Stimulated activated naive CD8-positive, alpha-beta T cell treated with anti-CD3 and anti-CD28 coated beads, Interleukin-15, amount 100 ng/mL, for 72 hours (primary cell): ENCODE measurements around the gene CARMIL1.
"Not testable (repeated sequence)": the region's sequence is repeated elsewhere in the genome, so short reads cannot be mapped to it uniquely, and the experiment has no call there.

Source experiments
- ATAC-seq: fragments of 150-1000 bp; cut with Tn5 transposase; 2 replicates; pipeline ENCODE4 v1.10.0; 2021; ENCODE audit warnings: mild to moderate bottlenecking, moderate library complexity
- DNase-seq, 2 donors: peaks; one replicate each; pipeline ENCODE4 v3.0.0; 2021 to 2022
- H3K27ac Mint-ChIP-seq, 2 donors: one replicate each; pipeline ENCODE4 v1.8.0; 2022; ENCODE audit warnings: mild to moderate bottlenecking in 2 of 2, mixed read lengths in 2 of 2, moderate library complexity in 2 of 2
- H3K27me3 Mint-ChIP-seq: one replicate; pipeline ENCODE4 v1.8.0; 2022; ENCODE audit warnings: mixed read lengths
- H3K4me1 Mint-ChIP-seq: one replicate; pipeline ENCODE4 v1.8.0; 2022; ENCODE audit warnings: mild to moderate bottlenecking, mixed read lengths
- H3K4me3 Mint-ChIP-seq, 2 donors: one replicate each; pipeline ENCODE4 v1.8.0; 2022; ENCODE audit warnings: mild to moderate bottlenecking in 2 of 2, mixed read lengths in 2 of 2, moderate library complexity in 1 of 2
- H3K9me3 Mint-ChIP-seq, 2 donors: one replicate each; pipeline ENCODE4 v1.8.0; 2022; ENCODE audit warnings: mixed read lengths in 2 of 2

The CARMIL1 gene

DNA sequence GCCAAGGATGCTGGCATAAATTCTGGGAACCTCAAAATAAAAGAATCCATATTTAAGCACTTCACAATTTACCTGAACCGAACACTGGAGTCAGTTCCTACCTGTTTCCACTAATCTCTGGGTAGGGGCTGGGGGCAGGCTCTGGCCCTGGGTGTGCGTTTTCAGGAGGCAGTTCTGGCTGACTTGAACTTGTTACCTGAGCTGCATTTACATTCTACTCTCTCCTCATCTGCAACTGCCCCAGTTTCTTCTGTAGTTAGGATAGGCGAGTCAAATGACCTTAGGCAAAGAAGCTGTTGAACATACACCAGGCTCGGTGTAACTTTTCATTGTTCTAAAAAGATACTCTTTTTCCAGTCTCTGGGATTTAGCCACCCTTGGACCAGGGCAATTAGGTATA is 13.2 kb downstream of the CARMIL1 start:
- peaks cover 13% of the 10 kb centered on the region for H3K4me1 Mint-ChIP-seq
- no peak for DNase-seq
- no peaks in the 10 kb centered on the region for H3K27me3 Mint-ChIP-seq
- H3K27ac Mint-ChIP-seq = no peak overlapping the region
- no peaks in the 10 kb centered on the region for H3K9me3 Mint-ChIP-seq
- no peak for ATAC-seq
- H3K4me3 Mint-ChIP-seq = no peak overlapping the region

DNA sequence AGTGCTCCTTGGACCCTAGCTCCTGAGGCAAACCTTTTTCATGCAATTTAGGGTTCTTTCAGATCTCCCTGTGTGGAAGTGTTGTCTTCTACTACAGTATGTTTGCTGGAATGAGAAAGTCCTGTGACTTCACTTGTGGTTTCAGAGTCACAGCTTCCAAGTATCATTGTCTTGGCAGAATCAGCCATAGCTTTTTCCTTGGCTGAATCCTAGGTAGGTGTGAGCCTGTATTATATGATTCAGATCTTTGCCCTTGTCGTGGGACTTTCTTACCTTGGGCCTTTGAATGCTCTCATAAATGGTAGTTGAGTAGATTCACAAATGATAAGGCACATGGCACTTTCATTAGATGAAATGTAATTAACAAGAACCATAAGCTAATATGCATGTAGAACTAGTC is 16.5 kb downstream of the CARMIL1 start:
- H3K27me3 Mint-ChIP-seq = no peaks in the 10 kb centered on the region
- H3K4me1 Mint-ChIP-seq = peaks cover 8% of the 10 kb centered on the region
- ATAC-seq = no peak

DNA sequence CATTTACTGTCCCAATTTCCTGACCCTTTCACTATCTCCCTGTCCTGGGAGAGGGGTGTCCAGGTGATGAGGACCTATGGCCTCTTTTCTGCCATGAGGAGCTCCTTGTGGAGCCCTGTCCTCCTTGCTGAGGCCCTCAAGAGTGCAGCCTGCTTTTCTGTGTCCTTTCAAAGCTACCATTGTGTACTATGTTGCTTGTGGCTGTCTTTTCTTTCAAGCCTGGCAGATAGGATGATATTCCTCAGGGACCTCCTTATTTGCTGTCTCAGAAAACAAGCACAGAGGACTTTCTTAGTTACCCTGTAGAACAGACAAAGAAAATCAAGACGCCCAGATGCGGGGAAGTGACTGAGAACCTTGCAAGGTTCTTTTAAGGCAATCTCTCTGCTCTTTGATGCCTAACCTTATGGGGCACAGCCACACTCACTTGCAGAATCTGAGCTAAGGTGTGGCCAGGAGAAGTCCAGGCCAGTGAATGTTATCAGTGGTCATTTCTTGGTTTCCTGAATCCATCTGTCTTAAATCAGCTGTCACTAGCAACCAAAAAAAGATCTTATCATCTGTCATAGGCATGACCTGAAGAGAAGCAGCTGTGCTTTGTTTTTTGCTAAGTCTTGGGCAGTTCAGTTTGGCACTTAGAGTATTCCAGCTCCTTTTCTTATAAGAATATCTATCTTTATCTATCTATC is 17.2 kb downstream of the CARMIL1 start:
- H3K27ac Mint-ChIP-seq = no peak overlapping the region
- no peaks in the 10 kb centered on the region for H3K9me3 Mint-ChIP-seq
- ATAC-seq (no peak), DNase-seq (no peak)
- H3K27me3 Mint-ChIP-seq = no peaks in the 10 kb centered on the region
- peaks cover 8% of the 10 kb centered on the region for H3K4me1 Mint-ChIP-seq
- H3K4me3 Mint-ChIP-seq = no peak overlapping the region

More for the DNA sequence above, 16.5 kb downstream of the CARMIL1 start:
- no peak for DNase-seq
- Mint-ChIP-seq H3K9me3 (no peaks in the 10 kb centered on the region), H3K4me3 (no peak overlapping the region), H3K27ac (no peak overlapping the region)

DNA sequence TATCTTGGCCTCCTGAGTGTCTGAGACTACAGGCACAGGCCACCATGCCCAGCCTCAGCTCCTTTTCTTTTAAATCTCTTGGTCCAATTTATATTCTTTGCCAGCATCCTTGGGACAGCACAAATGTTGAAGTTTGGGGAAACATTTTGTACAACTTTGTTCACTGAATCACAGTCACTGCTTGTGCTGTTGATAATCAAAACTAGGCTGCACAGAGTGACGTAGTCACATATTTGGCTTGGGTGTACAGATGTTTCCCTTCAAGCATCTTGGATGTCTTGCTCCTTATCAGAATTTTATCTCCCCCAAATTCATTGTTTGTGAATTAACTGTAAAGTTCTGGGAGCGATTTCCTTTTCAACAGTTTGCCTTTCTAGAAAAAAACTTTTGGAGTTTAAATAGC is 17.9 kb downstream of the CARMIL1 start:
- H3K4me1 Mint-ChIP-seq = peaks cover 8% of the 10 kb centered on the region
- no peaks in the 10 kb centered on the region for H3K9me3 Mint-ChIP-seq
- no peak for ATAC-seq

DNA sequence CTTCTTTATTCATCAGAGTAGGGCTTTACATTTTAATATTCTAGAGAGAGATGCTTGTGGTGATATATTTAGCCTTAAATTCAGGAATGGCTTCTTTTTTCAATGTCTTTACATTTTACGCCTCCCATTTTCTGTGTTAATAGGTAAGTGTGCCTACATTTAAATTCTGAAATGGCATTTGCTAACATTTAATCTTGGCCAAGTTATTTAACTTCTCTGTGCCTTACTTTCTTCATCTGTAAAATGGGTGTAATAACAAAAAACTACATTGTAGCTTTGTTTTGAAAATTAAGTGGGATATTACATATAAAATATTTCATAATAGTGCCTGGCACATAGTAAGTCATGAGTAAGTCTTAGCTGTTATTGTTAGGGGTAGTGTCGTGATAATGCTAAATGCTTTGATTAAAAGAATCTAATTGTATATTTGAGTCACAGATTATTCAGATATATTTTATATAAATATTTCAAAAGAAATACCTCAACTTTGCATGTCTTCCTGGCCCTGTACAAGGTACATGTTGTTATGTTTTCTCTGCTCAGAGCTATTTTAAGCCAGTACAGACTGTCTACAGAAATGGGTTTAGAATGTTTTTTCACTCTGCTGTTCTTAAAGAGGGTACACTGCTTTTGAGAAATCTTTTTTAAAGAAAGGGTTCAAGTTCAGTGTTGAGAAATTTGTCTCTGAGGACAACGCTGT is 18.8 kb downstream of the CARMIL1 start:
- H3K27ac Mint-ChIP-seq = no peak overlapping the region
- H3K27me3 Mint-ChIP-seq = no peaks in the 10 kb centered on the region
- DNase-seq (no peak), ATAC-seq (no peak)
- no peaks in the 10 kb centered on the region for H3K9me3 Mint-ChIP-seq
- H3K4me3 Mint-ChIP-seq = no peak overlapping the region
- H3K4me1 Mint-ChIP-seq = peaks cover 15% of the 10 kb centered on the region

More for the DNA sequence above, 17.9 kb downstream of the CARMIL1 start:
- H3K4me3 Mint-ChIP-seq = no peak overlapping the region
- no peaks in the 10 kb centered on the region for H3K27me3 Mint-ChIP-seq
- DNase-seq = no peak
- peak overlapping the region in 1 of 2 donors; percentile 37 for H3K27ac Mint-ChIP-seq

DNA sequence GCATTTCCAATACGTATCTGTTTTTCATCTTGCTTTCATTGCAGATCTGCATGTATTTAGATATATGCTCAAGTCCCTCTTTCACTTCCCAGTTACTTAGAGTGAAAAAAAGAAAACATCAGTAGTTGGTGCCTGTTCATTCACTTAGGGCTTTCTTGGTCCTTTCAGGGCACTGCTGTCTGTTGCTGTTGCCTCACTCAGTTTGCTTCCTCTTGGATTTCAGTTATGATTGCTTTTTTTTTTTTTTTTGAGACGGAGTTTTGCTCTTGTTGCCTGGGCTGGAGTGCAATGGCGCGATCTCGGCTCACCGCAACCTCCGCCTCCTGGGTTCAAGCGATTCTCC is 19.3 kb downstream of the CARMIL1 start:
- not testable (repeated sequence) for H3K27me3 Mint-ChIP-seq, H3K4me3 Mint-ChIP-seq, DNase-seq, ATAC-seq, H3K27ac Mint-ChIP-seq, H3K9me3 Mint-ChIP-seq
- H3K4me1 Mint-ChIP-seq = peaks cover 15% of the 10 kb centered on the region

DNA sequence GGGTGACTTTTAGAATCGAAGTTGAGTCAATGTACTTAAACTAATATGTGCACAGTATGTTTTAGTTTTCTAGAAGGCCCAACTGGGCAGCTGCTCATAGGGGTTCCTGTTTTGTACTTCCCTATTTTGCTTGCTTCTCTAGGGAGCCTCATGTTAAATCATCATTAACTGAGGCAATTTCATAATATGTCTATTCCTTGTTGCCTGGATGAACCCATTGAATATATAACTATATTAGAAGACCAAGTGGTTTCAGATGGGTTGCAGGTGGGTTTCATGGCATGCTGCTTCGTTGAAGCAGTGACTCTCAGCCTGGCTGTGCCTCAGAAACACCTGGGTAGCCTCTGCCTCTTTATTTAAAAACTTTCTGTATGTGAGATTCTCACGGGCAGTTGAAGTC is 22.2 kb downstream of the CARMIL1 start:
- Mint-ChIP-seq H3K9me3 (no peaks in the 10 kb centered on the region), H3K27ac (no peak overlapping the region), H3K4me3 (no peak overlapping the region), H3K4me1 (peaks cover 26% of the 10 kb centered on the region), H3K27me3 (no peaks in the 10 kb centered on the region)
- no peak for DNase-seq
- no peak for ATAC-seq

DNA sequence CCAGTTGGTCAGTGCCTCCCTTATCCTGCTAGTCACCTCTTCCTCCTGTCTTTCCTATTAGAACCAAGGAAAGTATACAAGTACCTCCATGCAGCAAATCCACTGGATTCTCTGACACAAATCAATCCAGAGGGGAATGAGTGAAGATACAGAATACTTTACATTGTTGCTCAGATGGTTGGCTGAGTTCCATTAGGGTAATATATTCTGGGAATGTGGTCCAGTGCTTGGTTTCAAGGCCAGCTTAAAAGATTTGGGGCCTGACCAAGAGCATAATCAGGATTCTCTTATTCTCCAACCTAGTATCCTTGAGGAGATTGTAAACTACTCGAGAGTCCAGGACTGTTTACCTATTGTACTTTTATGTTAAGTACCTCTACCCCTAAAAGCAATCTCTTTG is 23.0 kb downstream of the CARMIL1 start:
- DNase-seq (no peak), ATAC-seq (no peak)
- Mint-ChIP-seq H3K27ac (no peak overlapping the region), H3K27me3 (no peaks in the 10 kb centered on the region), H3K4me3 (no peak overlapping the region), H3K4me1 (peaks cover 27% of the 10 kb centered on the region), H3K9me3 (no peaks in the 10 kb centered on the region)

DNA sequence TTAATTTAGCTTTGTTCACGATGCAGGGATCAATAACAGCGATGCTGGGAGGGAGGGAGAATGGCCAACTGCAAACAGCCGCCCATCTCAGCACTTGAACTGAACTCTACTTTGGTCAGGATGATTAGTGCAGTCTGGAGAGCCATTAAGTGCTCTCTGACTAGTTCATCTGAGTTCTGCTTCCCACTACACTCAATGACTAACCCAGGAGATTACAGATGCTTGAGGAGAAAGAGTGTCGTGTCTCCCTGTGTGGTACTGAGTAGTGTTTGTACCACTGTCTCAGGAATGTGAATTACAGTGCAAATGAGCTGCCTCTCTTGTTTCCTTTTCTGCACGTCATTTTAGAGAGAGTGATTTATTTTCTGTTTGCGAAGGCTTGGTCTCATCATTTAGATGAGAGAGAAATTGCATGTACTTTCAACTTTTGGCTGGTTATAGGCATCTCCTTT is 23.5 kb downstream of the CARMIL1 start:
- no peak overlapping the region for H3K27ac Mint-ChIP-seq
- DNase-seq = no peak
- no peak overlapping the region for H3K4me3 Mint-ChIP-seq
- H3K27me3 Mint-ChIP-seq = no peaks in the 10 kb centered on the region
- H3K4me1 Mint-ChIP-seq = peaks cover 31% of the 10 kb centered on the region
- no peaks in the 10 kb centered on the region for H3K9me3 Mint-ChIP-seq
- ATAC-seq = no peak

DNA sequence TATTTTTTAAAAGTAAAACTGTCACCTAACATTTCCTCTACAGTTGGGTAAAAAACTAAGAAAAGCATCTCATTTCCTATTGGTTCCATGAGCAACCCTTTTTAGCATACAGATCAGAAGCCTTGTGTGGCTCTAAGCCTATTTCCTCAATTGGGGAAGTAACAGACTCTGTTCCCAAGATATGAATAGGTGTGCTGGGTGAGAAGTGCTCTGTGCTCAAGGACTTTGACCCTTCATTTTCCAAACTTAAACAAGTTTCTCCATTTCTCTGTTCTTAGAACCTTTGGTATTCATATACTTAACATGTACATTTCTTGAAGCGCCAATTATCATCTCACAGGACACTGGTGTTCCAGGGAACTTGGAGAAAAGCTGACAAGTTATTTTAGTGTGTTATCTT is 24.1 kb downstream of the CARMIL1 start:
- peaks cover 31% of the 10 kb centered on the region for H3K4me1 Mint-ChIP-seq

DNA sequence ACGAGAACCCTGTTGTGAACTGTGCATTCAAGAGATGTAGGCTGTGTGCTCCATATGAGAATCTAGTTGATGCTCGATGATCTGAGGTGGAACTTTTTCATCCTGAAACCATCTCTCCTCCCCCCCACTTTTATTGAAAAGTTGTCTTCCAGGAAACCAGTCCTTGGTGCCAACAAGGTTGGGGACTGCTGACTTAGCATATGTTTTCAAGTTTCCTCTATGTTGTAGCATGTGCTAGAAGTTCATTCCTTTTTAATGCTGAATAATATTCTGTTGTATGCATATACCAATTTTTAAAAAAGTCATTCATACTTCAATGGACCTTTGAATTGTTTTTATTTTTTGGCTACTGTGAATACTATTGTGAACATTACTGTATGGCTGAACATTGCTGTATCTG is 27.2 kb downstream of the CARMIL1 start:
- Mint-ChIP-seq H3K4me1 (peaks cover 42% of the 10 kb centered on the region), H3K9me3 (no peaks in the 10 kb centered on the region), H3K4me3 (no peak overlapping the region), H3K27ac (no peak overlapping the region), H3K27me3 (no peaks in the 10 kb centered on the region)
- no peak for DNase-seq
- no peak for ATAC-seq

More for the DNA sequence above, 24.1 kb downstream of the CARMIL1 start:
- Mint-ChIP-seq H3K9me3 (no peaks in the 10 kb centered on the region), H3K27ac (no peak overlapping the region), H3K4me3 (no peak overlapping the region), H3K27me3 (no peaks in the 10 kb centered on the region)
- DNase-seq = no peak
- ATAC-seq = no peak

DNA sequence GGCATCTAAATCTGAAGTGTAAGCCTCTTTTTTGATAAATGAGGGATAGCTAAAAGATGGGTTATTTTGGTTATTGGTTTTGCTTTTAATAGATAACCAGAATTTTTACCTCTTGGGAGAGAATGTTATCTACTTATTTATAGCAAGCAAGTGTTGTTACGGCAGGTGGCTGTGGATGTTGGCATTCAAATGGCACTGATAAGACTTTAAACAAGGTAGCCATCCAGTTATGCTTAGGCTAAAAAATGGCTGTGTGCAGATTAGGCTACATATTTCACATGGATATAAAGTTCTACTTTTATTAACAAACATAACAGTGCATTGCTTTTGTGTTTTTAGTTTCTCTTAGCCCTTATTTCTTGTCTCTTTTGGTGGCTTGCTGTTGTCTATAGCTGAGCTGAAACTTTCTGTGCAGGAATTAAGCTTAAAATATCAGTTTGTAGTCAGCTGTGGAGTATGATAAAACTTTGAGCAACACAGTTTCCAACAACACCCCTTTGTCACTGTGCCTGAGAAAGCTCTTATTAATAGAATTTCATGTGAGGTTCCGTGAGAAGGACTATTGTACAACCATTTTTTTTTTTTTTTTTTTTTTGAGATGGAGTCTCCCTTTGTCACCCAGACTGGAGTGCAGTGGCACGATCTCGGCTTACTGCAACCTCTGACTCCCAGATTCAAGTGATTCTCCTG is 28.8 kb downstream of the CARMIL1 start:
- H3K9me3 Mint-ChIP-seq = no peaks in the 10 kb centered on the region
- peaks cover 51% of the 10 kb centered on the region for H3K4me1 Mint-ChIP-seq
- no peak for DNase-seq
- ATAC-seq = no peak
- no peak overlapping the region for H3K27ac Mint-ChIP-seq
- H3K4me3 Mint-ChIP-seq = no peak overlapping the region
- no peaks in the 10 kb centered on the region for H3K27me3 Mint-ChIP-seq

DNA sequence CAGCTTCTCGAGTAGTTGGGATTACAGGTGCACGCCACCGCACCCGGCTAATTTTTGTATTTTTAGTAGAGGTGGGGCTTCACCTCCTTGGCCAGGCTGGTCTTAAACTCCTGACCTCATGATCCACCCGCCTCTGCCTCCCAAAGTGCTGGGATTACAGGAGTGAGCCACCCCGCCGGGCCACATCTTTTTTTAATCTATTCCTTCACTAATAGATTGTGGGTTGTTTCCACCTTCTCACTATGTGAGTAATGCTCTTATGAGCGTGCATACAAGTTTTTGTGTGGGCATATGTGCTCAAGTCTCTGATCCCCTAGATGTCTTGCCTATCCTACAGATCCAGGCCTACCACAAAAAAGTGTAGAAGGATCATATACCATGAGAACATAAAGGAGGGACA is 30.7 kb downstream of the CARMIL1 start:
- peaks cover 57% of the 10 kb centered on the region for H3K4me1 Mint-ChIP-seq
- DNase-seq (no peak), ATAC-seq (no peak)
- no peaks in the 10 kb centered on the region for H3K9me3 Mint-ChIP-seq
- H3K27me3 Mint-ChIP-seq = no peaks in the 10 kb centered on the region
- H3K27ac Mint-ChIP-seq = no peak overlapping the region
- H3K4me3 Mint-ChIP-seq = no peak overlapping the region

DNA sequence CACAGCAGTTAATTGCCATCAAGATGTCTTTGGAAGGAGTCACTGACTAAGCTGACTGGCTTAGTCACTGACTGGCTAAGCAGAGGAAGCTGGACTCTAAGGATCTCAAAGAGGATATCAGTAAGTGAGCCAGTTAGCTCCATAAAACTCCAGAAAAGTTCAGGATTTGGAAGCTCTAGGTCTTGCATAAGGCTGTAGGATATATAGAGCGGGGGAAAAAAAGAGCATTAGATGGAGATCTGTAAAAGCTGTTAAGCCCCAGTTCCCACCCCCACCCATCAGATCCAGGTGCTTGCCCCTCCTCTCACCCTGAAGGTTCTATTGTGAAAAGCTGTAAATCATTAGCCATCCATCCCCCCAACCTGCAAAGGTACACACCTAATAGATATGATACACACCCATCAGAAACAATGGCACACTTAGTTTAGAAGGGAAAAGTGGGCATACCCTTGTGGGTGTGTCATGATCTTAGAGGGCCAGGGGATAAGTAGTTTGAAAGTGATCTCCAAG is 32.2 kb downstream of the CARMIL1 start:
- peaks cover 50% of the 10 kb centered on the region for H3K4me1 Mint-ChIP-seq
- H3K27me3 Mint-ChIP-seq = no peaks in the 10 kb centered on the region
- H3K9me3 Mint-ChIP-seq = no peaks in the 10 kb centered on the region
- no peak overlapping the region for H3K27ac Mint-ChIP-seq
- DNase-seq (no peak), ATAC-seq (no peak)
- H3K4me3 Mint-ChIP-seq = no peak overlapping the region

DNA sequence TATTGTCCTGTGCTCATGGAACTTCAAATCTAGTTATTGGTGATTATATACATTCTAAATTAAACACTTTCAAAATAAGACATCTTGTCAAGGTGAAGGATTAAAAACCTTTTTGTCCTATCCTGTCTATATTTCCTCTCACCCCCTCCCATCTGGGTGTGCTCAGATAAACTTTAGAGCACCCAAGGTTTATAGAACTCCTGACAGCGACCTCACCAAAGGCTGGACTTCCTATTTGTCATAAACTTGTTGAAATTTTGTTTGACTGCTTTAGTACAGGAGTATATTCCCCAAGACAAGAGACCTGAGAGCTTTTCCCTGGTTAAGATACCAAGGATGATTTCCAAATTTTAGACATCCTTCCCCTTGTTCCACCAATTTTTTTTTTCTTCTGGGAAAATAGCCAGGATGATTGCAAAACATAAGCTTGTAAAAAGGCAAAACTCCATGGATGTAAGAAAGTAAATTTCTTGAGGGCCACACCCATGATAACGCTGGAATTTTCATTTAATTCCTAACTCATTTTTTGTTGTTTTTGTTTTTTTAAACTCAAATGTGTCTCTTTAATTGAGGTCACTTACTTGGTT is 33.0 kb downstream of the CARMIL1 start:
- H3K4me1 Mint-ChIP-seq = peaks cover 43% of the 10 kb centered on the region
- no peaks in the 10 kb centered on the region for H3K27me3 Mint-ChIP-seq
- H3K27ac Mint-ChIP-seq = no peak overlapping the region
- no peak overlapping the region for H3K4me3 Mint-ChIP-seq
- DNase-seq (no peak), ATAC-seq (no peak)
- H3K9me3 Mint-ChIP-seq = no peaks in the 10 kb centered on the region

DNA sequence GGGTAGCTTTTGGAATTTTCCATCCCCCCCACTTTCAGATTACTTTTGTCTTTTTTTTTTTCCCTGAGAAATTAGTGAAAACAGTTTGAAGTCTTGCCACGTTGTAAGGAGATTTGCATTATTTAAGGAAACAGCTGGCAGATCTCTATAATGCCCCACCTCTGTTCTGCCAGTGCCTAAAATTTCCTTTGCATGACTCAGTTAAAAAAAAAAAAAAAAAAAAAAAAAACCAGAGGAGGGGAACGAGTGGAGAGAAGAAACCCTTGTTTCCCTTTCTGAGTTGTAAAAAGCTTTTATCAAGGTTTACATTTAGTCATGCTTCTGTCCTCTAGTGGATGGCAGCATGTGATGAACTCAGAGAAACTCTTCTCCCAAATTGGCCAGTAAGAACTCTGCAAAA is 33.5 kb downstream of the CARMIL1 start:
- Mint-ChIP-seq H3K27ac (no peak overlapping the region), H3K9me3 (no peaks in the 10 kb centered on the region), H3K4me1 (peaks cover 37% of the 10 kb centered on the region), H3K27me3 (no peaks in the 10 kb centered on the region), H3K4me3 (no peak overlapping the region)
- DNase-seq (no peak), ATAC-seq (no peak)
